NB4 (cell line): ENCODE data around the gene TEC.

Source experiments
- DNase-seq: peaks from one replicate; pipeline ENCODE4 v3.0.0; 2010; ENCODE audit warnings: low read depth
- H3K4me3 ChIP-seq: one replicate; pipeline ENCODE4 v1.5.1; 2011; ENCODE audit warnings: mild to moderate bottlenecking, low read depth, low read length, moderate library complexity
- MYC ChIP-seq: IDR thresholded peaks from 2 replicates; pipeline ENCODE4 v1.6.1; 2011; ENCODE audit warnings: low read depth, low read length
- POLR2A ChIP-seq: IDR thresholded peaks from 2 replicates; pipeline ENCODE4 v1.6.1; 2011; ENCODE audit warnings: mild to moderate bottlenecking; ENCODE audit not compliant: insufficient read length; ENCODE audit errors: extremely low read depth
- TF ChIP-seq, protein P1 (sequence below): IDR thresholded peaks from one replicate; pipeline ENCODE4 v1.5.1; 2012; ENCODE audit warnings: low read depth, low read length
- TF ChIP-seq, protein P2 (sequence below): IDR thresholded peaks from 2 replicates; pipeline ENCODE4 v1.6.1; 2011; ENCODE audit warnings: low read depth, low read length

The TEC gene

DNA sequence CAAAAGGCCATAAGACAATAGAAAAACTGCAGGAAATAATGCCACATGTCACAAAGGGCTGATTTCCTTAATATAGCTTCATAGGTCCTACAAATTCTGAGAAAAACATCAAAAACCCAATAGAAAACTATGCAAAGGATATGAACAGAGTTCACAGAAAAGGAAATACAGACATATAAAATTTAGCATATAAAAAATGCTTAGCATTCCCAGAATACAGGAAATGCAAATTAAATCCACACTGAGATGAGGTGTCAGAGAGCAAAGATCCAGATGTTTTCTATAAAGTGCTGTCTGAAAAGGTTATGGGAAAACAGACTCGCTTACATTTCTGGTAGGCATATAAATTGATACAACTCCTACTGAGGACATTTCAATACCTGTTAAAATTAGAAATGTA lies 169.4 kb downstream of the TEC start:
- no peak overlapping the region for H3K4me3 ChIP-seq
- DNase-seq: no peak
- TF ChIP-seq MYC (no peak), POLR2A (no peak)
- TF ChIP-seq, protein P1, sequence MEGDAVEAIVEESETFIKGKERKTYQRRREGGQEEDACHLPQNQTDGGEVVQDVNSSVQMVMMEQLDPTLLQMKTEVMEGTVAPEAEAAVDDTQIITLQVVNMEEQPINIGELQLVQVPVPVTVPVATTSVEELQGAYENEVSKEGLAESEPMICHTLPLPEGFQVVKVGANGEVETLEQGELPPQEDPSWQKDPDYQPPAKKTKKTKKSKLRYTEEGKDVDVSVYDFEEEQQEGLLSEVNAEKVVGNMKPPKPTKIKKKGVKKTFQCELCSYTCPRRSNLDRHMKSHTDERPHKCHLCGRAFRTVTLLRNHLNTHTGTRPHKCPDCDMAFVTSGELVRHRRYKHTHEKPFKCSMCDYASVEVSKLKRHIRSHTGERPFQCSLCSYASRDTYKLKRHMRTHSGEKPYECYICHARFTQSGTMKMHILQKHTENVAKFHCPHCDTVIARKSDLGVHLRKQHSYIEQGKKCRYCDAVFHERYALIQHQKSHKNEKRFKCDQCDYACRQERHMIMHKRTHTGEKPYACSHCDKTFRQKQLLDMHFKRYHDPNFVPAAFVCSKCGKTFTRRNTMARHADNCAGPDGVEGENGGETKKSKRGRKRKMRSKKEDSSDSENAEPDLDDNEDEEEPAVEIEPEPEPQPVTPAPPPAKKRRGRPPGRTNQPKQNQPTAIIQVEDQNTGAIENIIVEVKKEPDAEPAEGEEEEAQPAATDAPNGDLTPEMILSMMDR: no peak
- TF ChIP-seq, protein P2, sequence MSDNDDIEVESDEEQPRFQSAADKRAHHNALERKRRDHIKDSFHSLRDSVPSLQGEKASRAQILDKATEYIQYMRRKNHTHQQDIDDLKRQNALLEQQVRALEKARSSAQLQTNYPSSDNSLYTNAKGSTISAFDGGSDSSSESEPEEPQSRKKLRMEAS: no peak

DNA sequence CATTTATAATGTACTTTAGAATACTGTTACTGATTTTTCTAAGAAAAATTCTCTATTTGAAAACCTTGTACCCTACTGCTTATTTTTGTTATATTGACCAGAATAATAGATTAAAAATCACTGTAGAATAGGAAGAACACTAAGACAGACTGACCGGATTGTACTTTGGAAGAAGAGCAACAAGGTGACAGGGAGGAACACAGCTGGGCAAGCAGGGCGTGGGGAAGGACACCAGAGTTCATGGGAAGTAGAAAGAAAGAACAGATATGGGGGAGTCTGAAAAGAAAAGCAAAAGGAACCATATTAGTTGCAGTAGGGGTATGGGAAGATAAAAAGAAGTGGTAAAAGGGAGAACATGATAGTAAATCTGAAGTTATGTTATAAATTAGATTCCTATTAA lies 174.2 kb downstream of the TEC start:
- TF ChIP-seq MYC: no peak
- TF ChIP-seq, protein P2: no peak
- TF ChIP-seq POLR2A: no peak
- TF ChIP-seq, protein P1: no peak
- no peak for DNase-seq
- no peak overlapping the region for H3K4me3 ChIP-seq

DNA sequence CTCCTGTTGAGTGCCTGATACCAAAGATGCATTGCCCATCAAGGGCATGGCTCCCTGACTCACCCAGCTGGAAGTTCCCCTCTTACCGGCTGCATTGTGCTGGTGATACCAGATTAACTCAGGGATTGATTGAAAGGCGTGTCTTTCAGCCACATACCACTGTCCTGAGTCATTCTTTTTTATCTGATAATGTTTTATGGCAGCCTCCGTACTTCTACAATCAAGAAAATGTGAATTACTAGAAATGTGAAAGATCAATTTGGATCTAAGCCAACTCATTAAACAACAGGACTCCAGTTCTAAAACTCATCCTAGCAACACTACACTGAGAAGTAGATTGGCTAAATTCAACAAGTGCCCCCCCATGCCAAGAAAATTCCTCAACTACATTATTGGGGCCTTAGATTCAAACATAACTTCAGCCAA lies 175.6 kb downstream of the TEC start:
- no peak for DNase-seq

DNA sequence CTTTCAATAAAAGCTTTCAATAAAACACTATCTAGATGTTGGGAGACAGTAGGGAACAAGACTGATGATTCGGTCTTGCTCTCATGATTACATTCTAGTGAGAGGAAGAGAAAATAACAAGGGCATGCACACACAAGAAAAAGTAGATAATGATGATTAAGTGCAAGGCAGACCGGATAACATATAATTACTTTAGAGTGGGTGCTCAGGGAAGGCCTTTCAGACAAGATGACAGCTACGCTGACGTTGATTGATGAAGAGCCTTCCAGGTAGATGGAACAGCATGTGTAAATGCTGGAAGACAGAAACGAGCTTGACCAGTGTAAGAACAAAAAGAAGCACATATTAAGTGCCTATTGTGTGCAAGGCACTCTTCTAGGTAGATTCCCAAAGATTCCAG lies 179.0 kb downstream of the TEC start:
- no peak overlapping the region for H3K4me3 ChIP-seq
- TF ChIP-seq, protein P1: no peak
- no peak for TF ChIP-seq MYC
- TF ChIP-seq, protein P2: no peak
- no peak for TF ChIP-seq POLR2A
- no peak for DNase-seq

More for the DNA sequence above, 175.6 kb downstream of the TEC start:
- no peak overlapping the region for H3K4me3 ChIP-seq
- TF ChIP-seq, protein P1: no peak
- TF ChIP-seq, protein P2: no peak
- TF ChIP-seq MYC: no peak
- no peak for TF ChIP-seq POLR2A

DNA sequence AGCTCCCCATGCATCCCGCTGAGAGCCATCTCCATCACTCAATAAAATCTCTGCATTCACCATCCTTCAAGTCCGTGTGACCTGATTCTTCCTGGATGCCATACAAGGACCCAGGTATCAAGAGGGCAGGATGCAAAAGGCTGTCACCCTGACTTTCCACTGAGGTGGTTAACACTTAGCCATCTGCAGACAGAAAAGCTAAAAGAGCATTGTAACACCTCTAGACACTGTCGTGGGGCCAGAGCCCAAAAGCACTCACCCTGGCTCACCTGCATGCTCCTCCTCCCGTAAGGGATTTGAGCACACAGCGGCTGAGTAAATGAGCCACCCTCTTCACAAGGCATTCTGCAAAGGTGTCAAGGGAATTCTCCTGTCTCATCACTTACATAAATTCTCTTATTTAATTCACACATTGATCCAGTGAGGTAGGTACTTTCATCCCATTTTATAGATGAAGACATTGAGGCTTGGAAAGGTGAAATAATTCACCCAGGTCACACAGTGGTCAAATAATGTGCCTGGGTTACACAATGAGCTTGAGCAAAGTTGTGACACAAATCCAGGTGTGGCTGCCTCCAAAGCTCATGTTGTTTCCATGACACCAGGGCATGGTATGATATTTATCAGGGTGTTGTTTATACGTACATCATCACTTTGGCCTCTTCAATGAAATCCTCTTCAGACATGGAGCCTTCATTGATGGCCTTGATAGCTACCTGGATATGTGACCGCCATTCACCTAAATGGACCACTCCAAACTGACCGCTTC lies 183.6 kb downstream of the TEC start:
- no peak overlapping the region for H3K4me3 ChIP-seq
- DNase-seq: no peak
- TF ChIP-seq, protein P2: no peak
- no peak for TF ChIP-seq MYC
- no peak for TF ChIP-seq POLR2A
- TF ChIP-seq, protein P1: no peak
